ENCODE results near the gene DDX52. TPM values are rescaled to one million over a fixed set of nuclear protein-coding genes. Genes with fewer than 3 reads are reported as not detected.

The DDX52 gene
- total RNA-seq, 1 experiment from 2014 or later: 65.4 TPM

DNA sequence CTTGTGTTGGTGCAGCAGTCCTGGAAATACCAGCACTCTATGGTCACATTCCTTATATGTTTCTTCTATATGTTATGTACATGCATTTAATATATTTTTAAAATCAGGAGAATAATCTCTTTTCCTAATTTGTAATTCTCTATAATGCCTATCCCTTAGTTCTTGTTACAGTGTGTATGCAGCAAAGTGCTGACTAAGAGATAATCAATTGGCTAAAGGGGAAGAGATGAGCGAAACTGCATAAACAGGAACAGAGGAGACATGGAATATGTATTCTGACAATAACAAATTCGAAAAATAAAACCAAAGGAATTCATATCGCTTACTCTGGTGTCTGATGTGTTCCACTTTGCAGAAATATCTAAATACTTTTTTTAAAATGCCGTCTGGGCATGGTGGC lies 75.7 kb downstream of the DDX52 start:
- Mint-ChIP-seq H3K9me3 (peaks cover 6% of the 10 kb centered on the region in 2 experiments), H3K36me3 (ENCODE audit: insufficient read depth in 1 of 3, low read depth in 3 of 3) (peaks cover 32 to 62% (median 53%) of the 10 kb centered on the region in 3 experiments), H3K4me1 (peaks cover 1 to 4% of the 10 kb centered on the region in 2 experiments), H3K27me3 (ENCODE audit: low read depth) (no peaks in the 10 kb centered on the region), H3K4me3 (no peak overlapping the region), H3K27ac (no peak overlapping the region)
- H3K27me3 ChIP-seq (ENCODE audit: insufficient read depth, low read length): no peaks in the 10 kb centered on the region
- H4K5ac ChIP-seq (ENCODE audit: insufficient read length, low read depth, low read length): no peak overlapping the region
- H2BK15ac ChIP-seq (ENCODE audit: low read depth, low read length): no peak overlapping the region
- no peak overlapping the region for H3K14ac ChIP-seq (ENCODE audit: insufficient read depth, low read length)
- H4K20me1 ChIP-seq (ENCODE audit: control insufficient read depth, insufficient read depth, insufficient read length): no peaks in the 10 kb centered on the region
- no peak for DNase-seq
- H3K9me3 ChIP-seq (ENCODE audit: control insufficient read depth, low read depth, low read length): no peaks in the 10 kb centered on the region
- no peak overlapping the region for H3K27ac ChIP-seq (ENCODE audit: insufficient read length, low read depth, low read length)
- H3K79me2 ChIP-seq (ENCODE audit: insufficient read depth, low read length): no peaks in the 10 kb centered on the region
- H3K4me1 ChIP-seq (ENCODE audit: insufficient read depth, low read length): no peaks in the 10 kb centered on the region
- H3K9ac ChIP-seq (ENCODE audit: extremely low read depth, insufficient read length, low read length): no peak overlapping the region
- no peaks in the 10 kb centered on the region for H3K79me1 ChIP-seq (ENCODE audit: insufficient read depth, low read depth, low read length, poor library complexity, severe bottlenecking)
- no peaks in the 10 kb centered on the region for H3K23me2 ChIP-seq (ENCODE audit: insufficient read length, low read depth, low read length, poor library complexity, severe bottlenecking)
- no peak overlapping the region for H3K4me2 ChIP-seq (ENCODE audit: insufficient read depth, insufficient read length, low read length)
- no peak overlapping the region for H2BK120ac ChIP-seq (ENCODE audit: low read depth, low read length, poor library complexity, severe bottlenecking)
- H2AK5ac ChIP-seq (ENCODE audit: insufficient read length, low read length): no peak overlapping the region
- no peak overlapping the region for H2BK5ac ChIP-seq (ENCODE audit: insufficient read length, low read length)
- WGBS (ENCODE audit: extremely low coverage, insufficient read length, low lambda C conversion rate): no CpG with 5 or more reads among the region's 4 CpGs
- no peak overlapping the region for H3T11ph ChIP-seq (ENCODE audit: low read length)
- no peak overlapping the region for H3K56ac ChIP-seq (ENCODE audit: insufficient read length, low read depth, low read length)
- TF ChIP-seq, protein P1, sequence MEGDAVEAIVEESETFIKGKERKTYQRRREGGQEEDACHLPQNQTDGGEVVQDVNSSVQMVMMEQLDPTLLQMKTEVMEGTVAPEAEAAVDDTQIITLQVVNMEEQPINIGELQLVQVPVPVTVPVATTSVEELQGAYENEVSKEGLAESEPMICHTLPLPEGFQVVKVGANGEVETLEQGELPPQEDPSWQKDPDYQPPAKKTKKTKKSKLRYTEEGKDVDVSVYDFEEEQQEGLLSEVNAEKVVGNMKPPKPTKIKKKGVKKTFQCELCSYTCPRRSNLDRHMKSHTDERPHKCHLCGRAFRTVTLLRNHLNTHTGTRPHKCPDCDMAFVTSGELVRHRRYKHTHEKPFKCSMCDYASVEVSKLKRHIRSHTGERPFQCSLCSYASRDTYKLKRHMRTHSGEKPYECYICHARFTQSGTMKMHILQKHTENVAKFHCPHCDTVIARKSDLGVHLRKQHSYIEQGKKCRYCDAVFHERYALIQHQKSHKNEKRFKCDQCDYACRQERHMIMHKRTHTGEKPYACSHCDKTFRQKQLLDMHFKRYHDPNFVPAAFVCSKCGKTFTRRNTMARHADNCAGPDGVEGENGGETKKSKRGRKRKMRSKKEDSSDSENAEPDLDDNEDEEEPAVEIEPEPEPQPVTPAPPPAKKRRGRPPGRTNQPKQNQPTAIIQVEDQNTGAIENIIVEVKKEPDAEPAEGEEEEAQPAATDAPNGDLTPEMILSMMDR (conservative IDR thresholded peaks at IDR 0.05): no peak
- H2AFZ ChIP-seq (ENCODE audit: low read length): no peak overlapping the region
- no peak overlapping the region for H2BK12ac ChIP-seq (ENCODE audit: insufficient read length, low read depth, low read length)
- H3K4ac ChIP-seq (ENCODE audit: low read depth, low read length): no peak overlapping the region
- H4K91ac ChIP-seq (ENCODE audit: insufficient read length, low read depth, low read length): no peak overlapping the region
- H4K8ac ChIP-seq (replicated peaks; ENCODE audit: insufficient read length, low read depth, low read length): no peak overlapping the region
- H3K18ac ChIP-seq (ENCODE audit: insufficient read length, low read depth, low read length): no peak overlapping the region
- H2BK20ac ChIP-seq (ENCODE audit: low read depth, low read length, poor library complexity, severe bottlenecking): no peak overlapping the region
- no peak overlapping the region for H3K23ac ChIP-seq (ENCODE audit: insufficient read length, low read depth, low read length)

All from H9 (cell line).